ENCODE measurements around the gene CADM1. TPM values are rescaled to one million over a fixed set of nuclear protein-coding genes. Genes with fewer than 3 reads are reported as not detected.

CADM1 gene
- 25.3 TPM for polyA plus RNA-seq (2013, experiment 1 of 2)
- polyA plus RNA-seq (2013, experiment 2 of 2), result 34.6 TPM

DNA sequence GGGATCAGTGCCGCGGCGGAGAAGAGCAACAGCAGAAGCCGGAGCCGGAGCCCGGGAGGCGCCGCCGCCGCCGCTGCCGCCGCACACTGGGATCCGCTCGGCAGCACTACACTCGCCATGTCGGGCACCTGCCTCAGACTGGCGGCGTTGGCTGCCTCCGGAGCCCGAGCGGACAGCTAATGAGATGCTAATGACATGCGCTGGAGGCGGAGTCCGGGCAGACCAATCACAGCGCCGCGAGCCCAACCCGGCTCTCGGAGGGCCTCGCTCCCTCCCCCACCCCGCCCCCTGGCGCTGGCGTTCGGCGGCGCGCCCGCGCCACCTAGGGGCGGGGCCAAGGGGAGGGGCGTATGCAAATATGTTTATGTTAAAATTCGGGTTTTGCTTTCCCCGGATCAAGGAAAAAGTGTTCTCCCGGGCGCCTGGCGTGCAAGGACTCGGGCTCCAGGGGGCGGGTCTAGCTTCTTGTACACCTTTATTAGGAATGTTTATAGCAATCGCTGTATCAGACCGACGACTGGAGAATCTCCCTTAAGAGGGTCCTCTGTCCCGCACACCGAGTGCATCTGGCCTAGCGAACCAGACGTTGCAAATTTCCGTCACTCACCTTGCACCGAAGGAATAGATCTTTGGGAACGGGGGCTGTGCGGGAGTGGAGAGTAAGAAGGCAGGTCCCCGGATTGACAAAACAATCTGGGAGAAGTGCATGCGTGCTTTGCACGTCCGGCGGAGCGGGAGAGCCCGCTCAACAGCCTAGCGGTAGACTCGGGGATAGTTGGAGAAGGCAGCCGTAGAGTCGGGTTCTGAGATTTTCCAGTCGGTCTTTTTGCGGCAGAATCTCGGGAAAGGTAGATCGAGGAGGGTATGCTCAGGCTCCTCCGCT, at the start of gene CADM1:
CADM1 (minus strand) TSS at position 140 of the 883 bp plus-strand sequence.
- Histone ChIP-seq H3K4me1 (ENCODE audit: insufficient read depth, low read length) (peaks cover 22% of the 10 kb centered on the region), H3K4me3 (ENCODE audit: low read length) (peak within 1 kb of the TSS; percentile 96), H3K9me3 (ENCODE audit: insufficient read depth, low read depth, low read length) (no peaks in the 10 kb centered on the region), H3K27me3 (ENCODE audit: insufficient read depth, low read length) (peaks cover 64% of the 10 kb centered on the region), H3K36me3 (ENCODE audit: insufficient read depth, low read length) (no peaks in the 10 kb centered on the region), H3K9ac (ENCODE audit: low read depth, low read length) (peak within 1 kb of the TSS; percentile 82), H3K27ac (ENCODE audit: low read depth, low read length) (peak within 1 kb of the TSS; percentile 85)
- WGBS, result under 1% methylated on average over 76 of the region's 76 CpGs

DNA sequence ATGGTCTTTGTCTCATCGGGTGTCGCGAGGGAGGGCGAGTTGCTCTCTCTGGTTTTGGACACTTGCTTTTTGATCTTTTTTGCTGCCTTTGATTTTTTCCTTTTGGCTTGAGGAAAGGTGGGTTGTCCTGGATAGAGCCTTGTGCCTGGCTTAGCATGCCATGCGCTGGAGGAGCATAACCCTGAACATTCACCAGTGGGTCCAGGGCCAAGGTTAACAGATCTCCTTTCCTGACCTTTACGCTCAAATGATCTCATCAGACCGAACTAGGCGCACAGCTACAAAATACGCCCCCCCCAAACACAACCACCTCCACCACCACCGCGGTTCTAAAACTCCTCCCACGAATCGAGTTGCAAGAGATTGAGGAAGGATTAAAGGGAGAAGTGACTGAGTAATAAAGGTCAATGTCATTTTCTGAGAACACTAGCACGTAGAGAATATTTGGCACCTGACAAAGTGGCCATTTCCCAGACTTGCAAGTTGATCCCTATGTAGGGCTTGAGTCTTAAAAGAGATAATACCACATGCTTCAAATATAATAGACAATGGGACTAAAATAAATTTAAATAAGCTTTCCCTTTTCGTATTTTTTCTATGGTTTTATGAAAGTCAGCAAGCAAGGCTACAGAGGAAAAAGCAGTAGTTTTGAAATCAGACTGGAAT, 48.7 kb upstream of the CADM1 start:
- no peak overlapping the region for H3K4me3 ChIP-seq (ENCODE audit: low read length)
- H3K9ac ChIP-seq (ENCODE audit: low read depth, low read length), result no peak overlapping the region
- H3K27ac ChIP-seq (ENCODE audit: low read depth, low read length), result no peak overlapping the region
- no peaks in the 10 kb centered on the region for H3K9me3 ChIP-seq (ENCODE audit: insufficient read depth, low read depth, low read length)
- H3K4me1 ChIP-seq (ENCODE audit: insufficient read depth, low read length), result peaks cover 25% of the 10 kb centered on the region
- 98% methylated on average over 12 of the region's 15 CpGs for WGBS
- H3K36me3 ChIP-seq (ENCODE audit: insufficient read depth, low read length), result no peaks in the 10 kb centered on the region
- no peaks in the 10 kb centered on the region for H3K27me3 ChIP-seq (ENCODE audit: insufficient read depth, low read length)

DNA sequence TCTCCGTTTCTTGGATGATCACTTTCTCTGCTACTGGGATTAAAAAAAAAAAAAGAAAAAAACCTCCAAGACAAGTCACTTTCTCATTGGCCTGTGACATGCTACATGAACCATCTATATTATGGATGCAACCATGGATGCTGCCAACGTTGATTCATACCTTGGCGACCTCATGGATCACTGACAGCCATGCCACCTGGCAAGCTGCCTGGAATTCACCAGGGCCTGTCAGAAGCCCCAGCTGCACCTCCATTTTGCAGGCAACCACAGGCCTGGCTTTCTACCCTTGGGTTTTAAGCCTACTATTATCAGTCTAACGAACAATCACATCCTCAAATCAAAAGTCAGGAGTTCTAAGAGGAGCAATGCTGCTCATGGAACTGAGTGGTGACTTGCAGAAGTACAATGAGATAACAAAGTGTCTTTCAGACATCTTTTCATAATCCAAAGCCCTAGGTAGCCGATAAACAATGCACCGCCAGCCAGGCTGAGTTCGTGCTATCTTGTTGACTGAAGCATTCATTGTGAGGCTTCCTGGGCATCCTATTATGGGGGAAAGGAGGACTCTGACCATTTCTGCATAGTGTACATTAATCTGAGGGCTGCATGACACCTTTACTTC, 48.0 kb upstream of the CADM1 start:
- WGBS, result 91% methylated on average over 7 of the region's 7 CpGs
- Histone ChIP-seq H3K36me3 (ENCODE audit: insufficient read depth, low read length) (no peaks in the 10 kb centered on the region), H3K4me1 (ENCODE audit: insufficient read depth, low read length) (peaks cover 25% of the 10 kb centered on the region)

DNA sequence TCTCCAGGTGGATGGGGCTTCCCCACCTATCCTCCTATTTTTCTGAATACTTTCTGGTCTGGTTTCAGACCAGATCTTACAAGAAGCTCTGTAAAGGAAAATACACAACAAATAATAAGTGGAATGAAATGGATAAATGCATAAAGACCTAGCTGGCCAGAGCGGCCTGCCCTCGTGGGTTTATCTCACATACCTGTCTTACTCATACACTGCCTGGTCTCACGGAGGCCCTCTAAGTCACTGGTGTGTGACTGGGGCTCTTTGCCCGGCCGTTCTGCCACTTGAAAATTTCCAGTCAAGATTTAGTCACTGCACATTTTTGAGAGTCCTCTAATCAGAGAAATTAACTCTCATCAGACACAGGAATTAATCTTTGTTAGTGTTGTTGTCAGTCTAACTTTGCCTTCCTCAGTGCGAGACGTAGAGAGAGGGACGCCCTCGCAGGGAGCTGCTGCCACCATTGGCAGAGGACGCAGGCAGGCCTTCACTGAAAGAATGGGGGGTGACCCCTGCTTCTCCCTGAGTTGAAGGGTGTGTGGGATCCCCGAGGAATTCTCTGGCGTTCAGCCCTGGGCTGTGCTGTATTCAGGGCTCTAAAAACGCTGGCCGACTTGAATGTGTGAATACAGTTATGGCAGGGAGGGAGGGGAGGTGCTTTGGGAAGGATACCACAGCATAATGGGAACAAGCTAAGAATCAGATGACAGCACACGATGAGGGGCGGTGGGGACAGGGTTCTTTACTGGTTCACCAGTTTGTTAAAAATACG, 46.3 kb upstream of the CADM1 start:
- peaks cover 21% of the 10 kb centered on the region for H3K4me1 ChIP-seq (ENCODE audit: insufficient read depth, low read length)
- H3K9ac ChIP-seq (ENCODE audit: low read depth, low read length), result no peak overlapping the region
- H3K36me3 ChIP-seq (ENCODE audit: insufficient read depth, low read length), result no peaks in the 10 kb centered on the region
- 88% methylated on average over 16 of the region's 17 CpGs for WGBS
- H3K27ac ChIP-seq (ENCODE audit: low read depth, low read length), result no peak overlapping the region
- H3K4me3 ChIP-seq (ENCODE audit: low read length), result no peak overlapping the region
- H3K9me3 ChIP-seq (ENCODE audit: insufficient read depth, low read depth, low read length), result no peaks in the 10 kb centered on the region
- no peaks in the 10 kb centered on the region for H3K27me3 ChIP-seq (ENCODE audit: insufficient read depth, low read length)

More for the DNA sequence above, 48.0 kb upstream of the CADM1 start:
- H3K9me3 ChIP-seq (ENCODE audit: insufficient read depth, low read depth, low read length), result no peaks in the 10 kb centered on the region
- H3K9ac ChIP-seq (ENCODE audit: low read depth, low read length), result no peak overlapping the region
- H3K27ac ChIP-seq (ENCODE audit: low read depth, low read length), result no peak overlapping the region
- no peak overlapping the region for H3K4me3 ChIP-seq (ENCODE audit: low read length)
- no peaks in the 10 kb centered on the region for H3K27me3 ChIP-seq (ENCODE audit: insufficient read depth, low read length)

DNA sequence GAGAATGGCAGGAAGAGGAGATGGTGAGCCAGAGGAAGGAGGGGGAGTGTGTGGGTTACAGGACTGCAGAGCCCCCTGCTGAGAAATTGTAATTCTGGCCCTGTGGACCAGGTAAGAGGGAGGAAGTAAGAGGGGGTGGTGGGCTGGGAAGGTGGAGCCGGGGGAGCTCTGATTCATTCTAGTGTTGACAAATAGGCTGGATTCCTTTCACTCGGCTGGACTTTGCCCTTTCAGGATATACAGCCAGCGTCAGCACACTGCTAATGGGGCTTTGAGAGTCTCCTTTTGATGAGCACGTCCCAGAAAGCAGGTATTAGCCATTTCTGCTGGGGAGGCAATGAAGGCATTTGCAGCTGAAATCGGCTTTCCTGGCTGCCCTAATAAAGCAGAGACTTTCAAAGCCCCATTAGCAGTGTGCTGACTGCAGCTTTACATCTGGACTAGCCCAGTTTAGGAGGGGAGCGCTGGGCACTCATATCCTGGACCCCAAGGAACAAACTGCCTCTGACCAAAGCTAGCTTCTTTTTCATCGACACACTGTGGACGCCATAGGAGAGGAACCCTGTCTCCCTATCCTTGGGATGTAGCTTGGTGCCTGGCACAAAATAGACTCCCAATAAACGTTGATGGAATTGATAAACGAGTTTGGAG, 44.8 kb upstream of the CADM1 start:
- WGBS, result 36% methylated on average over 10 of the region's 10 CpGs
- peak overlapping the region; percentile 4; the same call in 1 of the 2 replicates for H3K27ac ChIP-seq (ENCODE audit: low read depth, low read length)

DNA sequence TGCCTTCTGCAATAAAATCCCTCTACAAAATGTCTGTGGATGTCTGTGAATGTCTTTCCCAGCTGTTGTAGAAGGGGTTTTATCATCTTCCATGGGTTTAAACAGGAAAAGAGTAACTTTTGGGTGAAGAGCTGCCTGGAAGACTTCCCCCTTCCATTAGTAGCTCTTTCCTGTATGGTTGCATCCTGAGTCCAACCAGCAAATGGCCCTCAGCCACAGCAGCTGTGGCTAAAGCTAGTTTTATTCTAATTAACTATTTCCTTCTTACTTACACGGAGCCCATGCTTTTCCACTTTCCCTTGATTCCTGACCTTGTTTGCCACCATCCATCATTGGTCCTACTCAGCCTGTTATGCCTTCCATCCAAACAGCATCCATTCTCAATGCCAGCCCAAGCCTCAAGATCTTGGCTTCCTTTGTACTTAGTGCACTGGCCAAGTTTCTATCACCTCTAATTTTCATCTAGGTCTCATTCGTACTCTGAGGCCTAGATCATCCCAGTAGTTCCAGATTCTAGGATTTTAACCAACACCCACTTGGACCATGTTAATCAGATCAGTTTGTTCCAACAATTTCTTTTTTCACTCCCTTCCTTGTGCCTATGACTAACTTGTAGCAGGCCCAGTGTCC, 41.5 kb upstream of the CADM1 start:
- no peak overlapping the region for H3K4me3 ChIP-seq (ENCODE audit: low read length)
- H3K9ac ChIP-seq (ENCODE audit: low read depth, low read length), result no peak overlapping the region
- WGBS, result 93% methylated on average over 2 of the region's 2 CpGs
- no peak overlapping the region for H3K27ac ChIP-seq (ENCODE audit: low read depth, low read length)
- H3K36me3 ChIP-seq (ENCODE audit: insufficient read depth, low read length), result no peaks in the 10 kb centered on the region
- H3K27me3 ChIP-seq (ENCODE audit: insufficient read depth, low read length), result no peaks in the 10 kb centered on the region
- no peaks in the 10 kb centered on the region for H3K9me3 ChIP-seq (ENCODE audit: insufficient read depth, low read depth, low read length)
- H3K4me1 ChIP-seq (ENCODE audit: insufficient read depth, low read length), result peaks cover 27% of the 10 kb centered on the region

More for the DNA sequence above, 44.8 kb upstream of the CADM1 start:
- peaks cover 27% of the 10 kb centered on the region for H3K4me1 ChIP-seq (ENCODE audit: insufficient read depth, low read length)
- no peaks in the 10 kb centered on the region for H3K9me3 ChIP-seq (ENCODE audit: insufficient read depth, low read depth, low read length)
- no peaks in the 10 kb centered on the region for H3K36me3 ChIP-seq (ENCODE audit: insufficient read depth, low read length)
- H3K9ac ChIP-seq (ENCODE audit: low read depth, low read length), result no peak overlapping the region
- no peak overlapping the region for H3K4me3 ChIP-seq (ENCODE audit: low read length)
- H3K27me3 ChIP-seq (ENCODE audit: insufficient read depth, low read length), result no peaks in the 10 kb centered on the region

DNA sequence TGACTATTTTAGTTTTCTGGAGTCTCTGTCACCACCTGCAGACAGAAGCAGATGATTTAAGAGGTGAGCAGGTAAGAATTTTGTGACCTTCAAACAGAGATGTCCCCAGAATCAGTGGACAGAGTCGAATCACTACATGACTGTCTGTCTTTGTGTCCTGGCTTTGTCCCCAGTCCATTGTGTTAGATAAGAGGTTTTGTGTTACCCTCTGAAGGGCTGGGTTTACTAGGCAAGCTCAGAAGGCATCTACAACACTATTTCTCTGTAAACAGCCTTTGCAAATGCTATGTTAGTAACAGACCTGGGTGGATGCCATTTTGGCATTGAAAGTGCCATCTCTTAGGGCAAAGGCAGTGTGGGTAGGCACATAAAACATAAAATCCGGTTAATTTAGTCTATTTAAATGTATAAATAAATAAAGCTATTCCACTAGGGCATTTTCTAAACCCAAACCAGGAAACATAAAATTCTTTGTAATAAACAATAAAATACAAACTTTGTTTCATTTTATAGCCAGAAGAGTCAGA, 40.3 kb upstream of the CADM1 start:
- Histone ChIP-seq H3K36me3 (ENCODE audit: insufficient read depth, low read length) (no peaks in the 10 kb centered on the region), H3K27me3 (ENCODE audit: insufficient read depth, low read length) (no peaks in the 10 kb centered on the region), H3K4me3 (ENCODE audit: low read length) (no peak overlapping the region), H3K4me1 (ENCODE audit: insufficient read depth, low read length) (peaks cover 21% of the 10 kb centered on the region), H3K9ac (ENCODE audit: low read depth, low read length) (no peak overlapping the region), H3K27ac (ENCODE audit: low read depth, low read length) (no peak overlapping the region), H3K9me3 (ENCODE audit: insufficient read depth, low read depth, low read length) (no peaks in the 10 kb centered on the region)
- 68% methylated on average over 1 of the region's 2 CpGs for WGBS

DNA sequence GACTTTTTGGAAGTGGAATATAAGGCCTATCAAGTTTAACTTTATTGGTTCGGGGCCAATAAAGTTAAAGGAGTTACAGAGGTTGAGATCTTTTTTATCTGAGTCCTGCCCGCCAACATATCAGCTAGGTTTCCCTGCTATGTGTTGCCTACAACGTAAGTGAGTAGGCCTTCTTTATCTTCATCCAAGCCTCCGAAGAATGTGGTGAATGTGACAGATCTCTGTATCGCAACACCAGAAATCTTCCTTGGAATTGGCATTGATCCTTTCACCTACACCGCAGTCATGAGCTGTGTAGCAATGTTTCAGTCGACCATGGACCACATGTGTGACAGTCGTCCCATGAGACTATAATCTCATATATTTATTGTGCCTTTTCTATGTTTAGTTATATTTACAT, 37.3 kb upstream of the CADM1 start:
- Histone ChIP-seq H3K27me3 (ENCODE audit: insufficient read depth, low read length) (no peaks in the 10 kb centered on the region), H3K4me3 (ENCODE audit: low read length) (no peak overlapping the region), H3K9me3 (ENCODE audit: insufficient read depth, low read depth, low read length) (no peaks in the 10 kb centered on the region), H3K4me1 (ENCODE audit: insufficient read depth, low read length) (peaks cover 7% of the 10 kb centered on the region; the same call in 1 of the 2 replicates), H3K36me3 (ENCODE audit: insufficient read depth, low read length) (no peaks in the 10 kb centered on the region), H3K27ac (ENCODE audit: low read depth, low read length) (no peak overlapping the region), H3K9ac (ENCODE audit: low read depth, low read length) (no peak overlapping the region)
- 93% methylated on average over 7 of the region's 8 CpGs for WGBS

DNA sequence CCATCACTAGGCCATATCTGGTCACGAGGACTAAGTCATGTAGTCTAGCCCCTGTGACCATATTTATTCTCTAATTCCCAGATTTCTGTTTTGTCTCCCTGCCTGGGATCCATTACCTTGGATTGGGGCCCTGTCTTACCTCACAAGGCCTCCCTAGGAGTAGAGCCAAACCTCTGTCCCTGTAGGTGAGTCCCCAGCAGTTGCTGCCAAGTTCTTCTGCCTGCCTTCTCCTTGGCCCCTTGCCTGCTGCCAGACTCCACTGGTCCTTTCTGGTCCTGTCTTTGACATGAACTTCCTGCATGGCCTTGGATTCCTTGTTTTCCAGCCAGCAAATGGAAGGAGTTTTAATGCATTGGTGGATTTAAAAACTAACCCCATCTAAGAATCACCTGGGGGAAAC, 35.6 kb upstream of the CADM1 start:
- no peaks in the 10 kb centered on the region for H3K27me3 ChIP-seq (ENCODE audit: insufficient read depth, low read length)
- H3K9me3 ChIP-seq (ENCODE audit: insufficient read depth, low read depth, low read length), result no peaks in the 10 kb centered on the region
- H3K36me3 ChIP-seq (ENCODE audit: insufficient read depth, low read length), result no peaks in the 10 kb centered on the region
- H3K4me3 ChIP-seq (ENCODE audit: low read length), result no peak overlapping the region
- H3K9ac ChIP-seq (ENCODE audit: low read depth, low read length), result no peak overlapping the region
- H3K27ac ChIP-seq (ENCODE audit: low read depth, low read length), result no peak overlapping the region
- H3K4me1 ChIP-seq (ENCODE audit: insufficient read depth, low read length), result peaks cover 7% of the 10 kb centered on the region; the same call in 1 of the 2 replicates
- WGBS, result 95% methylated on average over 1 of the region's 1 CpG

DNA sequence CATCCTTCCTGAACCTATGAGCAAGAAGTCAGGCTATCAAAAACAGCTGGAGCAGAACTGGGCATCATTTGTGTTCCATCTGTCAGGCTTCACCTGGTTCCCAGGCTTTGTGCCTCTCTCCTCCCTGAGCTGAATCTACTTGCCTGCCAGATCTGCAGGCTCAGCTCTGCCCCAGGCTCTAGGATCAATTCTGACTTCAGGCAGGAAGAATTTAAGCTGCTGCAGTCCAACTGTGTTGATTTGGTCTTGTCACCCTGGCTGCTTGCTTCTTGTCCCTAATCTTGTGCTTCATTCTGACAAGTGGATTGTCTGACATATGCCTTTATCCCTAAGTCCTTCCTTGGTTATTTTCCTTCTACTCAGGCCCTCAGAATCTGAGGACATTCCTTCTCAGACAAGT, 31.6 kb upstream of the CADM1 start:
- no peaks in the 10 kb centered on the region for H3K27me3 ChIP-seq (ENCODE audit: insufficient read depth, low read length)
- no peaks in the 10 kb centered on the region for H3K36me3 ChIP-seq (ENCODE audit: insufficient read depth, low read length)
- no peaks in the 10 kb centered on the region for H3K4me1 ChIP-seq (ENCODE audit: insufficient read depth, low read length)
- H3K9ac ChIP-seq (ENCODE audit: low read depth, low read length), result no peak overlapping the region
- H3K9me3 ChIP-seq (ENCODE audit: insufficient read depth, low read depth, low read length), result no peaks in the 10 kb centered on the region
- H3K27ac ChIP-seq (ENCODE audit: low read depth, low read length), result no peak overlapping the region
- no peak overlapping the region for H3K4me3 ChIP-seq (ENCODE audit: low read length)
